Esophagus muscularis mucosa (tissue), 4 donors: ENCODE results near the gene CCNY. TPM values are rescaled to one million over a fixed set of nuclear protein-coding genes. Genes with fewer than 3 reads are reported as not detected.

Source experiments
- DNase-seq: peaks from one replicate; pipeline ENCODE4 v3.0.0-alpha.2; 2017; ENCODE audit errors: extremely low spot score
- H3K27ac ChIP-seq, 4 donors: fragments of 200-600 bp; sonication (generic); replicated peaks in 1 of 4; 1 replicate in 3 of 4; 2 replicates in 1 of 4; pipeline ENCODE4 v1.5.1; 2016 to 2019; ENCODE audit warnings: mild to moderate bottlenecking in 1 of 4
- H3K27me3 ChIP-seq, 4 donors: fragments of 200-600 bp; sonication (generic); one replicate each; pipeline versions ENCODE4 v1.5.1 to v1.6.0; 2016 to 2019
- H3K36me3 ChIP-seq, 4 donors: fragments of 200-600 bp; sonication (generic); one replicate each; pipeline ENCODE4 v1.5.1; 2016 to 2019
- H3K4me1 ChIP-seq, 4 donors: fragments of 200-600 bp; sonication (generic); one replicate each; pipeline ENCODE4 v1.5.1; 2016 to 2019
- H3K4me3 ChIP-seq, 4 donors: fragments of 200-600 bp; sonication (generic); 1 replicate in 2 of 4; 2 replicates in 2 of 4; pipeline ENCODE4 v1.5.1; 2016 to 2019; ENCODE audit warnings: mild to moderate bottlenecking in 4 of 4, moderate library complexity in 1 of 4
- H3K9me3 ChIP-seq, 4 donors: fragments of 200-600 bp; sonication (generic); 1 replicate in 3 of 4; 2 replicates in 1 of 4; pipeline ENCODE4 v1.5.1; 2016 to 2019
- CTCF ChIP-seq, 3 experiments: fragments of 200-600 bp in 2 of 3; fragments of 450-650 bp in 1 of 3; sonication (generic) in 2 of 3; IDR thresholded peaks; one replicate each; pipeline ENCODE4 v1.5.1; 2017 to 2019; ENCODE audit warnings: antibody characterized with exemption in 3 of 3, mild to moderate bottlenecking in 2 of 3, moderate library complexity in 1 of 3
- EP300 ChIP-seq: sonication (generic); formaldehyde crosslinking; IDR thresholded peaks from one replicate; pipeline ENCODE4 v1.6.1; 2017; ENCODE audit warnings: antibody characterized with exemption
- POLR2A ChIP-seq: fragments of 450-650 bp; IDR thresholded peaks from one replicate; pipeline ENCODE4 v1.6.1; 2017; ENCODE audit warnings: antibody characterized with exemption, moderate library complexity, mild to moderate bottlenecking, low read depth
- POLR2AphosphoS5 ChIP-seq, 2 donors: sonication (generic); formaldehyde crosslinking; IDR thresholded peaks; one replicate each; pipeline ENCODE4 v1.6.1; 2017; ENCODE audit warnings: antibody characterized with exemption in 2 of 2
- WGBS: methylation state at CpG from one replicate; pipeline ENCODE4 v1.1.5; 2018; 5-methylcytosine and 5-hydroxymethylcytosine counted together
- intact Hi-C: fragments of 100-400 bp; cut with DNase I; formaldehyde crosslinking; loops from one replicate; pipeline ENCODE4 v1.15.1; 2023
- total RNA-seq, 4 donors: library from RNA; depleted of rRNA; stranded (reverse); fragments of >200 nt; gene quantifications; one replicate each; pipeline versions ENCODE4 v1.1.0 to v1.2.1, GENCODE V29; 2016

The CCNY gene
- total RNA-seq, 4 donors from 2014 or later = 36.6 to 53.5 (median 47.0) TPM

GRCh38 chr10:35563261-35563891, 227.1 kb downstream of the CCNY start:
- 40% methylated on average over 13 of the region's 13 CpGs for WGBS
- no peak for TF ChIP-seq EP300
- TF ChIP-seq POLR2A = no peak
- peak in 1 of 2 donors; percentile 41 for TF ChIP-seq POLR2AphosphoS5 (IDR thresholded peaks at IDR 0.05)
- TF ChIP-seq CTCF (IDR thresholded peaks at IDR 0.05) = peak; percentile 84 to 99 (median 91)
- intact Hi-C loops = loop anchor here (5.0 to 10.0 kb wide), 2 partner anchors 231 to 329 kb away; no protein-coding TSS in a partner anchor
- no peak overlapping the region for H3K27ac ChIP-seq
- no peaks in the 10 kb centered on the region for H3K27me3 ChIP-seq
- peaks cover 35 to 37% (median 36%) of the 10 kb centered on the region in 4 donors for H3K4me1 ChIP-seq
- no peak overlapping the region for H3K4me3 ChIP-seq
- no peaks in the 10 kb centered on the region for H3K9me3 ChIP-seq
- peaks cover 0 to 39% (median 28%) of the 10 kb centered on the region in 4 donors for H3K36me3 ChIP-seq
- DNase-seq = peak; percentile 92

GRCh38 chr10:35564341-35564968, 228.1 kb downstream of the CCNY start:
- Histone ChIP-seq H3K4me1 (peaks cover 35 to 37% (median 36%) of the 10 kb centered on the region in 4 donors), H3K4me3 (no peak overlapping the region), H3K36me3 (peaks cover 10 to 45% (median 38%) of the 10 kb centered on the region in 4 donors), H3K9me3 (no peaks in the 10 kb centered on the region), H3K27me3 (no peaks in the 10 kb centered on the region), H3K27ac (peak overlapping the region; percentile 1 to 57 (median 48))
- TF ChIP-seq POLR2A (no peak), CTCF (IDR thresholded peaks at IDR 0.05) (no peak), POLR2AphosphoS5 (IDR thresholded peaks at IDR 0.05) (no peak), EP300 (no peak)
- WGBS = 85% methylated on average over 5 of the region's 6 CpGs
- intact Hi-C loops = loop anchor here (5.0 to 10.0 kb wide), 2 partner anchors 232 to 330 kb away; no protein-coding TSS in a partner anchor
- DNase-seq = no peak

GRCh38 chr10:35565602-35566081, 229.3 kb downstream of the CCNY start:
- Histone ChIP-seq H3K27ac (peak overlapping the region in 3 of 4 donors; percentile 43 to 57 (median 54)), H3K27me3 (no peaks in the 10 kb centered on the region), H3K36me3 (peaks cover 10 to 51% (median 37%) of the 10 kb centered on the region in 4 donors), H3K4me3 (no peak overlapping the region), H3K9me3 (no peaks in the 10 kb centered on the region), H3K4me1 (peaks cover 35 to 37% (median 36%) of the 10 kb centered on the region in 4 donors)
- DNase-seq = no peak
- intact Hi-C loops = loop anchor here (10.0 kb wide), 1 partner anchor 331 kb away; no protein-coding TSS in a partner anchor
- TF ChIP-seq POLR2AphosphoS5 (IDR thresholded peaks at IDR 0.05) = peak in 1 of 2 donors; percentile 15
- TF ChIP-seq EP300 = no peak
- 50% methylated on average over 8 of the region's 8 CpGs for WGBS

- no peak overlapping the region for H3K27ac ChIP-seq
- intact Hi-C loops = loop anchor here (10.0 kb wide), 1 partner anchor 333 kb away; no protein-coding TSS in a partner anchor
- H3K4me1 ChIP-seq = peaks cover 31 to 37% (median 36%) of the 10 kb centered on the region in 4 donors
- no peak for DNase-seq
- no peaks in the 10 kb centered on the region for H3K27me3 ChIP-seq
- peaks cover 10 to 57% (median 40%) of the 10 kb centered on the region in 4 donors for H3K36me3 ChIP-seq
- WGBS = 100% methylated on average over 1 of the region's 6 CpGs
- TF ChIP-seq POLR2AphosphoS5 (IDR thresholded peaks at IDR 0.05) = no peak
- TF ChIP-seq EP300 = no peak
- no peak for TF ChIP-seq CTCF (IDR thresholded peaks at IDR 0.05)
- no peak for TF ChIP-seq POLR2A
- H3K4me3 ChIP-seq = no peak overlapping the region
- no peaks in the 10 kb centered on the region for H3K9me3 ChIP-seq
Observed at GRCh38 chr10:35567951-35568350, 231.6 kb downstream of the CCNY start.

- 95% methylated on average over 12 of the region's 20 CpGs for WGBS
- H3K4me3 ChIP-seq = no peak overlapping the region
- H3K9me3 ChIP-seq = no peaks in the 10 kb centered on the region
- peaks cover 10 to 62% (median 40%) of the 10 kb centered on the region in 4 donors for H3K36me3 ChIP-seq
- H3K27ac ChIP-seq = no peak overlapping the region
- peaks cover 29 to 31% (median 30%) of the 10 kb centered on the region in 4 donors for H3K4me1 ChIP-seq
- no peak for TF ChIP-seq EP300
- no peak for TF ChIP-seq CTCF (IDR thresholded peaks at IDR 0.05)
- TF ChIP-seq POLR2AphosphoS5 (IDR thresholded peaks at IDR 0.05) = no peak
- TF ChIP-seq POLR2A = no peak
- intact Hi-C loops = loop anchor here (10.0 kb wide), 1 partner anchor 334 kb away; no protein-coding TSS in a partner anchor
- DNase-seq = no peak
- H3K27me3 ChIP-seq = no peaks in the 10 kb centered on the region
Observed at GRCh38 chr10:35568483-35569015, 232.2 kb downstream of the CCNY start.
